WTC11 (cell line): Measurements from ENCODE around the gene C19orf47. TPM values are rescaled to one million over a fixed set of nuclear protein-coding genes. Genes with fewer than 3 reads are reported as not detected.
A peak's percentile ranks its signal among the peaks of the same experiment; 100 is the strongest.
"Not testable (repeated sequence)": the region's sequence is repeated elsewhere in the genome, so short reads cannot be mapped to it uniquely, and the experiment has no call there.

Experiments
- ATAC-seq: fragments of 200-7000 bp; cut with Tn5 transposase; 2 replicates; pipeline ENCODE4 v1.10.0; 2021; ENCODE audit warnings: mild to moderate bottlenecking, moderate library complexity
- CTCF ChIA-PET: fragments of 300-600 bp; sonication (Branson Sonifier 250); formaldehyde crosslinking; loops from one replicate; lab custom pipeline; 2021; ENCODE audit warnings: antibody characterized with exemption; lab: Charles Lee
- POLR2A ChIA-PET: fragments of 350-600 bp; sonication (Branson Sonifier 250); formaldehyde crosslinking; loops from one replicate; lab custom pipeline; 2021; ENCODE audit warnings: antibody characterized with exemption; lab: Charles Lee
- DNase-seq: peaks from one replicate; pipeline ENCODE4 v3.0.0; 2021; ENCODE audit warnings: low spot score
- H3K27ac Mint-ChIP-seq: 2 replicates; pipeline ENCODE4 v1.8.0; 2021; ENCODE audit warnings: mixed read lengths
- H3K27me3 Mint-ChIP-seq: 2 replicates; pipeline ENCODE4 v1.8.0; 2021; ENCODE audit warnings: low read depth, mild to moderate bottlenecking, moderate library complexity, mixed read lengths
- H3K36me3 Mint-ChIP-seq: 2 replicates; pipeline ENCODE4 v1.8.0; 2021; ENCODE audit warnings: mixed read lengths
- H3K4me1 Mint-ChIP-seq: 2 replicates; pipeline ENCODE4 v1.8.0; 2022; ENCODE audit warnings: mixed read lengths
- H3K4me3 Mint-ChIP-seq: 2 replicates; pipeline ENCODE4 v1.8.0; 2021; ENCODE audit warnings: mild to moderate bottlenecking, moderate library complexity, mixed read lengths
- H3K9me3 Mint-ChIP-seq: 2 replicates; pipeline ENCODE4 v1.8.0; 2021; ENCODE audit warnings: mixed read lengths
- ETV6 ChIP-seq: sonication (generic); formaldehyde crosslinking; IDR thresholded peaks from 2 replicates; pipeline ENCODE4 v1.8.1; 2022; ENCODE audit warnings: mild to moderate bottlenecking, missing genetic modification reagents
- GABPB1 ChIP-seq: sonication (generic); formaldehyde crosslinking; IDR thresholded peaks from 2 replicates; pipeline ENCODE4 v1.8.1; 2023; ENCODE audit warnings: mild to moderate bottlenecking, missing genetic modification reagents
- GTF2I ChIP-seq: fragments of 250-450 bp; sonication (Bioruptor Pico); conservative IDR thresholded peaks from 2 replicates; pipeline ENCODE4 v1.4.0; 2021; ENCODE audit warnings: mild to moderate bottlenecking
- IRF2 ChIP-seq: sonication (generic); formaldehyde crosslinking; IDR thresholded peaks from 2 replicates; pipeline ENCODE4 v1.8.0; 2022; ENCODE audit warnings: low read depth, missing genetic modification reagents, borderline replicate concordance
- MYBL2 ChIP-seq: sonication (generic); formaldehyde crosslinking; IDR thresholded peaks from 2 replicates; pipeline ENCODE4 v1.8.1; 2023; ENCODE audit warnings: mild to moderate bottlenecking, moderate library complexity, missing genetic modification reagents
- OVOL2 ChIP-seq: fragments of 250-450 bp; sonication (Bioruptor Pico); IDR thresholded peaks from 2 replicates; pipeline ENCODE4 v1.9.0; 2021; ENCODE audit warnings: mild to moderate bottlenecking, borderline replicate concordance
- TEAD4 ChIP-seq: sonication (generic); formaldehyde crosslinking; IDR thresholded peaks from 2 replicates; pipeline ENCODE4 v1.8.0; 2022; ENCODE audit warnings: mild to moderate bottlenecking, missing genetic modification reagents
- ZNF121 ChIP-seq: sonication (generic); formaldehyde crosslinking; IDR thresholded peaks from 2 replicates; pipeline ENCODE4 v1.8.0; 2023; ENCODE audit warnings: missing genetic modification reagents
- ZNF138 ChIP-seq: sonication (generic); formaldehyde crosslinking; conservative IDR thresholded peaks from 2 replicates; pipeline ENCODE4 v1.8.1; 2022; ENCODE audit warnings: mild to moderate bottlenecking, moderate library complexity, missing genetic modification reagents
- ZNF232 ChIP-seq: sonication (generic); formaldehyde crosslinking; IDR thresholded peaks from 2 replicates; pipeline ENCODE4 v1.8.0; 2022; ENCODE audit warnings: mild to moderate bottlenecking, missing genetic modification reagents
- ZNF317 ChIP-seq: sonication (generic); formaldehyde crosslinking; IDR thresholded peaks from 2 replicates; pipeline ENCODE4 v1.8.1; 2023; ENCODE audit warnings: low read depth, mild to moderate bottlenecking, moderate library complexity, missing genetic modification reagents, borderline replicate concordance
- total RNA-seq: library from RNA; stranded (reverse); gene quantifications from 3 replicates; pipeline ENCODE4 v1.2.3, GENCODE V29; 2021
- TF ChIP-seq, protein P1 (sequence below): fragments of 250-450 bp; sonication (Bioruptor Pico); IDR thresholded peaks from 2 replicates; pipeline ENCODE4 v1.8.0; 2021; ENCODE audit warnings: mild to moderate bottlenecking
- TF ChIP-seq, protein P2 (sequence below): sonication (generic); formaldehyde crosslinking; IDR thresholded peaks from 2 replicates; pipeline ENCODE4 v1.8.1; 2023; ENCODE audit warnings: mild to moderate bottlenecking, moderate library complexity, missing genetic modification reagents
- TF ChIP-seq, protein P3 (sequence below): sonication (generic); formaldehyde crosslinking; IDR thresholded peaks from 2 replicates; pipeline ENCODE4 v1.8.1; 2022; ENCODE audit warnings: low read depth, mild to moderate bottlenecking, moderate library complexity, missing genetic modification reagents, borderline replicate concordance

C19orf47 gene
- total RNA-seq, 1 experiment from 2014 or later = 15.6 TPM

DNA sequence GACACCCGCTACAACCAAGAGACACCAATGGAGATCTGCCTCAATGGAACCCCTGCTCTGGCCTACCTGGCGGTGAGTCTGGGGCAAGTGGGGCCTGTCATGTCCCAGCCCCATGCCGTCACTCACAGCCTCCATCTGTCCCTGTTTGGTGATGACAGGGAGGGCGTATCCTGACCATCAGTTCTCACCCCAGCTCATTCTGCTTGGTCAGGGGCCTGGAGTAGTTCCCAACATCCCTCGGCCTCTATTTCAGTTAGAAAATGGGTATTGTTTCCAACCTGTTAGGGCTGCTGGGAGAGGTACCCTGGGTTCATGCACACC, 23.6 kb upstream of the C19orf47 start:
- Mint-ChIP-seq H3K4me1 (peaks cover 4% of the 10 kb centered on the region), H3K36me3 (peaks cover 30% of the 10 kb centered on the region), H3K27me3 (no peaks in the 10 kb centered on the region), H3K9me3 (no peaks in the 10 kb centered on the region), H3K27ac (no peak overlapping the region), H3K4me3 (no peak overlapping the region)
- CTCF ChIA-PET = interaction anchor here (0.9 kb wide), 1 partner anchor 9 kb away, joined by 5 read pairs; no protein-coding TSS in a partner anchor
- TF ChIP-seq ZNF317 (CRISPR knock-in tag) (no peak), MYBL2 (CRISPR knock-in tag) (no peak), TEAD4 (CRISPR knock-in tag) (no peak)
- ATAC-seq (no peak), DNase-seq (no peak)
- POLR2A ChIA-PET = no interaction called here

DNA sequence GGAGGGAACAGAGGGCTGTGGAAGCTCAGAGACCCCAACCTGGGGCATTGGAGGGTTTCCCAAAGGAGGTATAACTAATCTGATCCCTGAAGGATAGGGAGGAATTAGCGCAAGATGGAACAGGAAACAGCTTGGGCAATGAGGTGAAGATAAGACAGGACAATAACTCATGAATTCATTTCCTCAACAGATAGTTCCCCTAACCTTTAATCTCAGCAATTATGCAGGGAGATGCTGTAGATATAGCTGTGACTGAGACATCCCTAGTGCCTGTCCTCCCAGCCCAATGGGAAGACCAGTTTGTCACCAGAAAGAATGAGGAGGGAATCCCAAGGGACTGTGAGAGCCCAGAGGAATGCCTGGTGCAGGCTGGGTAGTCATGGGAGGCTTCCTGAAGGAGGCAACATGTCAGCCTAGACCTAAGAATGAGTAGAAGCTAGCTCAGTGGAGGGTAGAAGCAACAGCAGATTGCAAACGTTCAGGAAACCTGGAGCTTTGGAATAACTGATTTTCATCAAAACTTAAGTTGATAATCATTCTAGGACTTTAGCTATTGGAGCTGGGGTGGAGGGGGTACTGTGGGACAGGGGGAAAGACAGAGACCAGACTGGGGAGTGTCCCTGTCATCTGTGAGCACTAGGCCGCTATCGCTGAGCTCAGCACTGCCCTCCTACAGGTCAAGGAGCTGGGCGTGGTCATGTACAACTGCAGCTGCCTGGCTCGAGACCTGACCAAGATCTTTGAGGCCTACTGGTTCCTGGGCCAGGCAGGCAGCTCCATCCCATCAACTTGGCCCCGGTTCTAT, 23.0 kb upstream of the C19orf47 start:
- no peak for TF ChIP-seq OVOL2 (CRISPR knock-in tag)
- no peak for TF ChIP-seq ETV6 (CRISPR knock-in tag)
- TF ChIP-seq, protein P1, sequence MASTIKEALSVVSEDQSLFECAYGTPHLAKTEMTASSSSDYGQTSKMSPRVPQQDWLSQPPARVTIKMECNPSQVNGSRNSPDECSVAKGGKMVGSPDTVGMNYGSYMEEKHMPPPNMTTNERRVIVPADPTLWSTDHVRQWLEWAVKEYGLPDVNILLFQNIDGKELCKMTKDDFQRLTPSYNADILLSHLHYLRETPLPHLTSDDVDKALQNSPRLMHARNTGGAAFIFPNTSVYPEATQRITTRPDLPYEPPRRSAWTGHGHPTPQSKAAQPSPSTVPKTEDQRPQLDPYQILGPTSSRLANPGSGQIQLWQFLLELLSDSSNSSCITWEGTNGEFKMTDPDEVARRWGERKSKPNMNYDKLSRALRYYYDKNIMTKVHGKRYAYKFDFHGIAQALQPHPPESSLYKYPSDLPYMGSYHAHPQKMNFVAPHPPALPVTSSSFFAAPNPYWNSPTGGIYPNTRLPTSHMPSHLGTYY = no peak
- peaks cover 6% of the 10 kb centered on the region for H3K4me1 Mint-ChIP-seq
- ChIA-PET POLR2A (no interaction called here), CTCF (interaction anchor here (0.8 to 0.9 kb wide), 2 partner anchors 9 to 50 kb away, joined by 3 to 5 read pairs; no protein-coding TSS in a partner anchor)
- H3K9me3 Mint-ChIP-seq = no peaks in the 10 kb centered on the region
- ATAC-seq = no peak
- no peak overlapping the region for H3K4me3 Mint-ChIP-seq
- H3K36me3 Mint-ChIP-seq = peaks cover 30% of the 10 kb centered on the region
- no peak overlapping the region for H3K27ac Mint-ChIP-seq
- no peak for DNase-seq
- H3K27me3 Mint-ChIP-seq = no peaks in the 10 kb centered on the region

DNA sequence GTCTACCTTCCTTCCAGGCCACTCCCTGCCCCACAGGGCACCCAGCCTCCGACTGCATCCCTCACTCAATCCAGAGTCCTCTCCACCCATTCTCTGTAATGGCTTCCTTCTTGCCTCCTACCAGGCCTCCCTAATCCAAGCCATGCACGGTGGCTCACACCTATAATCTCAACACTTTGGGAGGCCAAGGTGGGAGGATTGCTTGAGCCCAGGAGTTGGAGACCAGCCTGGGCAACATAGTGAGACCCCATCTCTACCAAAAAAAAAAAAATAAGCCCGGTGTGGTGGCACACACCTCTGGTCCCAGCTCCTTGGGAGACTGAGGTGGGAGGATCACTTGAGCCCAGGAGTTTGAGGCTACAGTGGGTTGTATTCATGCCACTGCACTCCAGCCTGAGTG, 22.1 kb upstream of the C19orf47 start:
- H3K27me3 Mint-ChIP-seq, H3K9me3 Mint-ChIP-seq, ATAC-seq, H3K4me3 Mint-ChIP-seq, DNase-seq, H3K27ac Mint-ChIP-seq, H3K4me1 Mint-ChIP-seq, POLR2A ChIA-PET: not testable (repeated sequence)
- H3K36me3 Mint-ChIP-seq = peaks cover 30% of the 10 kb centered on the region
- peak; percentile 7; the same call in 1 of the 2 replicates for TF ChIP-seq ZNF121
- CTCF ChIA-PET = interaction anchor here (0.8 kb wide), 1 partner anchor 51 kb away, joined by 3 read pairs; no protein-coding TSS in a partner anchor

DNA sequence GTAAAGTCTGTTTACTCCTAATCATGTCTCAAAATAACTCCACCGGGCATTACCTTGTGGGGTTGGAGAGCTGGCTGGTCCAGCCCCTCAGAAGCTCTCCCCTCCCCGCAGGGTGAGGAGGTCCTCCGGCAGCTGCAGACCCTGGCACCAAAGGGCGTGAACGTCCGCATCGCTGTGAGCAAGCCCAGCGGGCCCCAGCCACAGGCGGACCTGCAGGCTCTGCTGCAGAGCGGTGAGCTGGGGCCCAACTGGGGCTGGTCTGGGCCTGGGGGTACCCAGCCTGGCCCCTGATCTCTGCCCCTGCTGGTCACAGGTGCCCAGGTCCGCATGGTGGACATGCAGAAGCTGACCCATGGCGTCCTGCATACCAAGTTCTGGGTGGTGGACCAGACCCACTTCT, 21.6 kb upstream of the C19orf47 start:
- POLR2A ChIA-PET = no interaction called here
- H3K36me3 Mint-ChIP-seq = peaks cover 27% of the 10 kb centered on the region

More for the DNA sequence above, 21.6 kb upstream of the C19orf47 start:
- peaks cover 12% of the 10 kb centered on the region for H3K4me1 Mint-ChIP-seq
- H3K9me3 Mint-ChIP-seq = no peaks in the 10 kb centered on the region
- no peak for DNase-seq
- CTCF ChIA-PET = no interaction called here
- no peak overlapping the region for H3K27ac Mint-ChIP-seq
- ATAC-seq = no peak
- no peak overlapping the region for H3K4me3 Mint-ChIP-seq
- H3K27me3 Mint-ChIP-seq = peaks cover 3% of the 10 kb centered on the region; the same call in 1 of the 2 replicates
- TF ChIP-seq IRF2 = no peak
- no peak for TF ChIP-seq GTF2I
- TF ChIP-seq GABPB1 = no peak
- TF ChIP-seq ZNF232 = no peak
- TF ChIP-seq, protein P2, sequence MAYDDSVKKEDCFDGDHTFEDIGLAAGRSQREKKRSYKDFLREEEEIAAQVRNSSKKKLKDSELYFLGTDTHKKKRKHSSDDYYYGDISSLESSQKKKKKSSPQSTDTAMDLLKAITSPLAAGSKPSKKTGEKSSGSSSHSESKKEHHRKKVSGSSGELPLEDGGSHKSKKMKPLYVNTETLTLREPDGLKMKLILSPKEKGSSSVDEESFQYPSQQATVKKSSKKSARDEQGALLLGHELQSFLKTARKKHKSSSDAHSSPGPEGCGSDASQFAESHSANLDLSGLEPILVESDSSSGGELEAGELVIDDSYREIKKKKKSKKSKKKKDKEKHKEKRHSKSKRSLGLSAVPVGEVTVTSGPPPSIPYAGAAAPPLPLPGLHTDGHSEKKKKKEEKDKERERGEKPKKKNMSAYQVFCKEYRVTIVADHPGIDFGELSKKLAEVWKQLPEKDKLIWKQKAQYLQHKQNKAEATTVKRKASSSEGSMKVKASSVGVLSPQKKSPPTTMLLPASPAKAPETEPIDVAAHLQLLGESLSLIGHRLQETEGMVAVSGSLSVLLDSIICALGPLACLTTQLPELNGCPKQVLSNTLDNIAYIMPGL = no peak
- TF ChIP-seq ZNF138 (CRISPR knock-in tag) = no peak
- TF ChIP-seq, protein P3, sequence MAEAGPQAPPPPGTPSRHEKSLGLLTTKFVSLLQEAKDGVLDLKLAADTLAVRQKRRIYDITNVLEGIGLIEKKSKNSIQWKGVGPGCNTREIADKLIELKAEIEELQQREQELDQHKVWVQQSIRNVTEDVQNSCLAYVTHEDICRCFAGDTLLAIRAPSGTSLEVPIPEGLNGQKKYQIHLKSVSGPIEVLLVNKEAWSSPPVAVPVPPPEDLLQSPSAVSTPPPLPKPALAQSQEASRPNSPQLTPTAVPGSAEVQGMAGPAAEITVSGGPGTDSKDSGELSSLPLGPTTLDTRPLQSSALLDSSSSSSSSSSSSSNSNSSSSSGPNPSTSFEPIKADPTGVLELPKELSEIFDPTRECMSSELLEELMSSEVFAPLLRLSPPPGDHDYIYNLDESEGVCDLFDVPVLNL = 0 out of 2 replicates have a peak, but pooled peaks have one; percentile 31
